Measurements from ENCODE around the gene CBARP. TPM values are rescaled to one million over a fixed set of nuclear protein-coding genes. Genes with fewer than 3 reads are reported as not detected.

CBARP gene
- total and polyA plus RNA-seq, 4 donors: 0.05 to 0.25 (median 0.06) TPM; not detected in 1

- H3K36me3 ChIP-seq (ENCODE audit: control insufficient read depth in 4 of 4, insufficient read depth in 3 of 4, low read depth in 1 of 4, low read length in 3 of 4): peaks cover 0 to 10% (median 3%) of the 10 kb centered on the region in 4 donors
- TF ChIP-seq FOXA1 (IDR thresholded peaks at IDR 0.05): no peak
- no peak for TF ChIP-seq EGR1 (IDR thresholded peaks at IDR 0.05; ENCODE audit: low read depth in 2 of 2)
- no peak for TF ChIP-seq GABPA (IDR thresholded peaks at IDR 0.05 in 1 of 2, conservative IDR thresholded peaks at IDR 0.05 in 1 of 2)
- TF ChIP-seq FOXA2 (IDR thresholded peaks at IDR 0.05): no peak
- no peak for TF ChIP-seq REST (IDR thresholded peaks at IDR 0.05)
- TF ChIP-seq YY1 (IDR thresholded peaks at IDR 0.05): no peak
- TF ChIP-seq RXRA (IDR thresholded peaks at IDR 0.05): no peak
- TF ChIP-seq RAD21 (IDR thresholded peaks at IDR 0.05): no peak
- no peak for TF ChIP-seq TAF1 (conservative IDR thresholded peaks at IDR 0.05)
- no peak for TF ChIP-seq ATF3 (IDR thresholded peaks at IDR 0.05)
- TF ChIP-seq CTCF (IDR thresholded peaks at IDR 0.05; ENCODE audit: low read depth, low read length, missing input control): no peak
- TF ChIP-seq NR2F2 (IDR thresholded peaks at IDR 0.05): no peak
- TF ChIP-seq HNF4G (IDR thresholded peaks at IDR 0.05): no peak
- H3K27me3 ChIP-seq (ENCODE audit: control insufficient read depth in 4 of 4, insufficient read depth in 4 of 4, low read length in 3 of 4): no peaks in the 10 kb centered on the region
- no peaks in the 10 kb centered on the region for H3K9me3 ChIP-seq (ENCODE audit: control insufficient read depth in 4 of 4, low read length in 3 of 4)
- no peak overlapping the region for H3K27ac ChIP-seq (ENCODE audit: low read depth in 1 of 2, low read length in 2 of 2)
- no peak overlapping the region for H3K4me3 ChIP-seq (ENCODE audit: low read depth in 1 of 3, low read length in 3 of 3)
- H3K9ac ChIP-seq (ENCODE audit: low read depth in 1 of 2, low read length in 2 of 2): no peak overlapping the region
- H3K4me1 ChIP-seq (ENCODE audit: control insufficient read depth in 4 of 4, insufficient read depth in 4 of 4, low read length in 3 of 4): peaks cover 0 to 5% (median under 1%) of the 10 kb centered on the region in 4 donors
- DNase-seq (ENCODE audit: low spot score): no peak
- 79% methylated on average over 38 of the region's 38 CpGs for WGBS
These were observed 6.9 kb downstream of the CBARP start for GRCh38 chr19:1230783-1231489.

GRCh38 chr19:1229924-1230782, 7.7 kb downstream of the CBARP start:
- WGBS: 81% methylated on average over 61 of the region's 61 CpGs
- peaks cover 0 to 15% (median 3%) of the 10 kb centered on the region in 4 donors for H3K36me3 ChIP-seq (ENCODE audit: control insufficient read depth in 4 of 4, insufficient read depth in 3 of 4, low read depth in 1 of 4, low read length in 3 of 4)
- no peaks in the 10 kb centered on the region for H3K9me3 ChIP-seq (ENCODE audit: control insufficient read depth in 4 of 4, low read length in 3 of 4)
- no peak overlapping the region for H3K27ac ChIP-seq (ENCODE audit: low read depth in 1 of 2, low read length in 2 of 2)
- H3K4me1 ChIP-seq (ENCODE audit: control insufficient read depth in 4 of 4, insufficient read depth in 4 of 4, low read length in 3 of 4): peaks cover 0 to 5% (median under 1%) of the 10 kb centered on the region in 4 donors
- H3K4me3 ChIP-seq (ENCODE audit: low read depth in 1 of 3, low read length in 3 of 3): no peak overlapping the region
- no peaks in the 10 kb centered on the region for H3K27me3 ChIP-seq (ENCODE audit: control insufficient read depth in 4 of 4, insufficient read depth in 4 of 4, low read length in 3 of 4)
- no peak overlapping the region for H3K9ac ChIP-seq (ENCODE audit: low read depth in 1 of 2, low read length in 2 of 2)
- TF ChIP-seq MAX (IDR thresholded peaks at IDR 0.05) (no peak), NR2F2 (IDR thresholded peaks at IDR 0.05) (no peak), ATF3 (IDR thresholded peaks at IDR 0.05) (no peak)
- DNase-seq (ENCODE audit: low spot score): no peak

Data from liver (tissue), 9 donors.